Uterus (tissue), 4 donors: Measurements from ENCODE around the gene TRIP10. TPM values are rescaled to one million over a fixed set of nuclear protein-coding genes. Genes with fewer than 3 reads are reported as not detected.

Experiments
- DNase-seq, 2 donors: peaks; one replicate each; pipeline ENCODE4 v3.0.0-alpha.2; 2019 to 2020
- H3K27ac ChIP-seq, 2 donors: fragments of 200-600 bp; sonication (generic); 1 replicate in 1 of 2; 2 replicates in 1 of 2; pipeline ENCODE4 v1.5.1; 2016 to 2018
- H3K27me3 ChIP-seq, 2 donors: fragments of 200-600 bp; sonication (generic); one replicate each; pipeline ENCODE4 v1.5.1; 2018 to 2019; ENCODE audit warnings: control low read depth in 1 of 2
- H3K36me3 ChIP-seq, 2 donors: fragments of 200-600 bp; sonication (generic); one replicate each; pipeline ENCODE4 v1.5.1; 2019; ENCODE audit warnings: control low read depth in 1 of 2
- H3K4me1 ChIP-seq, 2 donors: fragments of 200-600 bp; sonication (generic); one replicate each; pipeline ENCODE4 v1.5.1; 2018 to 2019; ENCODE audit warnings: control low read depth in 1 of 2
- H3K4me3 ChIP-seq, 2 donors: fragments of 200-600 bp; sonication (generic); 1 replicate in 1 of 2; 2 replicates in 1 of 2; pipeline ENCODE4 v1.5.1; 2018 to 2019; ENCODE audit warnings: mild to moderate bottlenecking in 1 of 2
- H3K9me3 ChIP-seq, 2 donors: fragments of 200-600 bp; sonication (generic); one replicate each; pipeline ENCODE4 v1.5.1; 2019; ENCODE audit warnings: control low read depth in 1 of 2
- POLR2A ChIP-seq, 2 donors: fragments of 450-650 bp; IDR thresholded peaks; one replicate each; pipeline ENCODE4 v1.6.1; 2016; ENCODE audit warnings: antibody characterized with exemption in 2 of 2, mild to moderate bottlenecking in 1 of 2, moderate library complexity in 1 of 2
- intact Hi-C: fragments of 100-400 bp; cut with DNase I; formaldehyde crosslinking; loops from one replicate; pipeline ENCODE4 v1.15.1; 2023; ENCODE audit warnings: low total_unique reads
- total RNA-seq, 4 donors: library from RNA; depleted of rRNA in 3 of 4; stranded (reverse); fragments of >200 nt in 3 of 4; gene quantifications; one replicate each; pipeline versions ENCODE4 v1.1.0 to v1.2.4, GENCODE V29; 2014 to 2023
- TF ChIP-seq, protein P1 (sequence below), 4 experiments: fragments of 200-600 bp in 2 of 4; fragments of 450-650 bp in 2 of 4; sonication (generic) in 2 of 4; IDR thresholded peaks; one replicate each; pipeline ENCODE4 v1.5.1; 2016 to 2019; ENCODE audit warnings: antibody characterized with exemption in 4 of 4, mild to moderate bottlenecking in 2 of 4, moderate library complexity in 1 of 4
- donor health status: DM: yes; HTN: yes; CAD: no.

The TRIP10 gene
- total RNA-seq, 4 donors from 2014 or later: 36.0 to 144 (median 48.2) TPM

DNA sequence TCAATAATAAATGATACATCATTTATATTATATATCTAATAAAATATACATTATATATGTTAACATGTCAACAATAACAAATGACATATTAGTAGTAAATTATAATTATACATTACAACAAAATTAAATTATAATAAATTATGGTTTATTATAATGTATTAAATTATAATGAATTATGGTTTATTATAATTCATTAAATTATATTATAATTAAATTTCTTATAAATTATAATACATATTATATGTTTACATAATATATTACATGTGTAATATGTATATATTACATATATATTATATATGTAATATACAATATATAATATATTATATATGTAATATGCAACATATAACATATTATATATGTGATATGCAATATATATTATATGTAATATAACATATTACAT, 39.5 kb upstream of the TRIP10 start:
- H3K4me3 ChIP-seq: no peak overlapping the region
- TF ChIP-seq, protein P1, sequence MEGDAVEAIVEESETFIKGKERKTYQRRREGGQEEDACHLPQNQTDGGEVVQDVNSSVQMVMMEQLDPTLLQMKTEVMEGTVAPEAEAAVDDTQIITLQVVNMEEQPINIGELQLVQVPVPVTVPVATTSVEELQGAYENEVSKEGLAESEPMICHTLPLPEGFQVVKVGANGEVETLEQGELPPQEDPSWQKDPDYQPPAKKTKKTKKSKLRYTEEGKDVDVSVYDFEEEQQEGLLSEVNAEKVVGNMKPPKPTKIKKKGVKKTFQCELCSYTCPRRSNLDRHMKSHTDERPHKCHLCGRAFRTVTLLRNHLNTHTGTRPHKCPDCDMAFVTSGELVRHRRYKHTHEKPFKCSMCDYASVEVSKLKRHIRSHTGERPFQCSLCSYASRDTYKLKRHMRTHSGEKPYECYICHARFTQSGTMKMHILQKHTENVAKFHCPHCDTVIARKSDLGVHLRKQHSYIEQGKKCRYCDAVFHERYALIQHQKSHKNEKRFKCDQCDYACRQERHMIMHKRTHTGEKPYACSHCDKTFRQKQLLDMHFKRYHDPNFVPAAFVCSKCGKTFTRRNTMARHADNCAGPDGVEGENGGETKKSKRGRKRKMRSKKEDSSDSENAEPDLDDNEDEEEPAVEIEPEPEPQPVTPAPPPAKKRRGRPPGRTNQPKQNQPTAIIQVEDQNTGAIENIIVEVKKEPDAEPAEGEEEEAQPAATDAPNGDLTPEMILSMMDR (IDR thresholded peaks at IDR 0.05): no peak
- TF ChIP-seq POLR2A (IDR thresholded peaks at IDR 0.05): no peak
- H3K27me3 ChIP-seq: no peaks in the 10 kb centered on the region
- no peak overlapping the region for H3K27ac ChIP-seq
- H3K36me3 ChIP-seq: no peaks in the 10 kb centered on the region
- no peaks in the 10 kb centered on the region for H3K4me1 ChIP-seq
- DNase-seq: no peak
- H3K9me3 ChIP-seq: no peaks in the 10 kb centered on the region
- intact Hi-C loops: no loop called here

DNA sequence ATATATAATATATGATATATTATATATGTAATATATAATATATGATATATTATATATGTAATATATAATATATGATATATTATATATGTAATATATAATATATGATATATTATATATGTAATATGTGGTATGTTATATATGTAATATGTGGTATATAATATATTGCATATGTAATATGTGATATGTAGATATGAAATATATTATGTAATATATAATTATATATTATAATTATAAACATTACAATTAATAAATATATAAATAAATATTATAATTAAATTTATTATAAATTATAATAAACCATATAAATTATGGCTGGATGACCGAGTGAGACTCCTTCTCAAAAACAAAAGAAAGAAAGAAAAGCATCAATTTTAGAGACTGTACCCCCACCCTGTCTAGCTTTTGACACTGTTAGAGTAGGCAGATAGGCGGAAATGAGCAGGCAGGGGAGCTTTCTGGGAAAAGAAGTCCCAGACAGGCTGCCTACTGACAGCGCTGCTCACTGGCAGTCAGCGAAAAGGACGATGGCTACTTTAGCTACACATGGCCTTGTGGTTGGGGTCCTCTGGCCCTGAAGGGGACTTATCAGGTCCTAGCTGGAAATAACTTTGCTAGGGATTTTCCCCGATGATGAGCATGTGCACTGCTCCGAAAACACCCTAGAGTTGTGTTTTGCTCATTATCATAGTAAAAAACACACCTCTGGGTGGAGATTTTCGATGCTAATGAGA, 38.7 kb upstream of the TRIP10 start:
- no peaks in the 10 kb centered on the region for H3K4me1 ChIP-seq
- intact Hi-C loops: no loop called here
- H3K9me3 ChIP-seq: no peaks in the 10 kb centered on the region
- DNase-seq: no peak
- no peaks in the 10 kb centered on the region for H3K36me3 ChIP-seq
- H3K27me3 ChIP-seq: no peaks in the 10 kb centered on the region
- TF ChIP-seq, protein P1 (IDR thresholded peaks at IDR 0.05): no peak
- no peak for TF ChIP-seq POLR2A (IDR thresholded peaks at IDR 0.05)
- H3K27ac ChIP-seq: no peak overlapping the region
- no peak overlapping the region for H3K4me3 ChIP-seq

DNA sequence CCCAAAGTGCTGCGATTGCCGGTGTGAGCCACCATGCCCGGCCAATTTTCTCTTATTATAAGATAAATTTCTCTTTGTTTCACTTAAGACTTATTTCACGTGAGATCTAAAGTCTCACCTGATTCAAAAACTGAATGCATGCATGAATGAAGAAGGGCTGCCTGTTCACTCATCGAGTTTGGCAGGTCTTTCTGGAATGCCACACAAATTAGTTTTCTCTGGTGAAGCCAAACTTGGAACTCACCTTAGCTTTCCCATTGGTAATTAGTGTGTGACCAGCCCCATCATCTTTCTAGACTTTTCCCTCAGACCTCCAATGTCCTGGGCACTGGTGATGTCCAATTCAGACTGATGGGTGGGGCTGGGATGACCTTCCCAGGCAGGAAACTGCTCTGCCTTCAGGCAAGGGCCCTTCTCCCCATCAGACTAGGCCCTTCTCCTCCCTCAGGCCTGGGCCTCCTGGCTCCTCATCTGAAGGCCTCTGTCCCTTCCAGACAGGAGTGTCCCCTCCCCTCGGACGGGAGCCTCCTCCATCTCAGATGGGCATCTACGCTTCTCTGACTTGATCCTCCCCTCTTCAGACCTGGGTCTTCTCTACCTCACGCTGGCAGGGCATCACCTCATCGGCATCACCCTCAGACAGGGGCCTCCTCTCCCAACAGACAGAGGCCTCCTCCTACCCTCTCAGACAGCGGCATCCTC, 33.4 kb upstream of the TRIP10 start:
- Histone ChIP-seq H3K27me3 (no peaks in the 10 kb centered on the region), H3K9me3 (no peaks in the 10 kb centered on the region), H3K36me3 (no peaks in the 10 kb centered on the region), H3K4me1 (no peaks in the 10 kb centered on the region), H3K4me3 (no peak overlapping the region), H3K27ac (no peak overlapping the region)
- intact Hi-C loops: no loop called here
- no peak for DNase-seq
- no peak for TF ChIP-seq POLR2A (IDR thresholded peaks at IDR 0.05)
- TF ChIP-seq, protein P1 (IDR thresholded peaks at IDR 0.05): no peak

DNA sequence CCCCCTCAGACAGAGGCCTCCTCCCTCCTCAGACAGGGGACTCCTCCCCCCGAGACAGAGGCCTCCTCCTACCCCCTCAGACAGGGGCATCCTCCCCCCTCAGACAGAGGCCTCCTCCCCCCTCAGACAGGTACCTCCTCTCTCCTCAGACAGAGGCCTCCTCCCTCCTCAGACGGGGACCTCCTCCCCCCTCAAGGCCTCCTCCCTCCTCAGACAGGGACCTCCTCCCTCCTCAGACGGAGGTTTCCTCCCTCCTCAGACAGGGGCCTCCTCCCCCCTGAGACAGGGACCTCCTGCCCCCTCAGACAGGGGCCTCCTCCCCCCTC, 32.9 kb upstream of the TRIP10 start:
- Histone ChIP-seq H3K27ac (no peak overlapping the region), H3K27me3 (no peaks in the 10 kb centered on the region)
- intact Hi-C loops: no loop called here

More for the DNA sequence above, 32.9 kb upstream of the TRIP10 start:
- Histone ChIP-seq H3K9me3 (no peaks in the 10 kb centered on the region), H3K4me1 (no peaks in the 10 kb centered on the region), H3K4me3 (no peak overlapping the region), H3K36me3 (no peaks in the 10 kb centered on the region)
- DNase-seq: no peak
- no peak for TF ChIP-seq POLR2A (IDR thresholded peaks at IDR 0.05)
- TF ChIP-seq, protein P1 (IDR thresholded peaks at IDR 0.05): no peak
